Measurements from ENCODE around the gene OPRM1. TPM values are rescaled to one million over a fixed set of nuclear protein-coding genes. Genes with fewer than 3 reads are reported as not detected.

The OPRM1 gene
- polyA plus RNA-seq, 1 donor (not counting 4 experiments of a cell fraction or from before 2014, with no cell fraction given), result not detected

DNA sequence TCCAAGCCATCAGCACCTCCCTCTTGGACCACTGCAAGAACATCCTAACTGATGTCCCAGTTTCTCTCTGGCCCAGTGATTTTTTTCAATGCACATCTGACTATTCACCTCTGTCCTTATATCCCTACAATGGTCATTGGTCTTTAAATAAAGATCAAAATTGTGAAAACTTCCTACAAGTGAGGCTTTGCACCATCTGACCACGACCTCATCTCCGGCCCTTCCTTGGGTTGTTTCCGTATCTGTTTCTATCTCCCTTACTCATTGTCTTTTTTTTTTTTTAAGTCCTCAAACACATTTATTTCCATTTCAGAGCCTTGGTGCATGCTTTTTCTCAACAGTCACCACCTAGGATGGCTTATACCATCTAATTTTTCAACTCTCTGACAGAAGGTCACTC is 229.4 kb downstream of the OPRM1 start:
- H3K79me2 ChIP-seq (ENCODE audit: control insufficient read depth, insufficient read depth, low read length), result no peaks in the 10 kb centered on the region
- no peak overlapping the region for H3K4me2 ChIP-seq (ENCODE audit: control insufficient read depth, extremely low read depth, insufficient read depth, low read depth, low read length)
- no peaks in the 10 kb centered on the region for H3K4me1 ChIP-seq (ENCODE audit: control insufficient read depth, extremely low read depth, insufficient read depth, low read length)
- no peaks in the 10 kb centered on the region for H4K20me1 ChIP-seq (ENCODE audit: control insufficient read depth, extremely low read depth, insufficient read depth, low read length)
- FAIRE-seq (no peak), DNase-seq (ENCODE audit: low read depth, low spot score) (no peak)
- H3K27me3 ChIP-seq (ENCODE audit: control insufficient read depth, extremely low read depth, insufficient read depth, low read length), result no peaks in the 10 kb centered on the region
- TF ChIP-seq, protein P1, sequence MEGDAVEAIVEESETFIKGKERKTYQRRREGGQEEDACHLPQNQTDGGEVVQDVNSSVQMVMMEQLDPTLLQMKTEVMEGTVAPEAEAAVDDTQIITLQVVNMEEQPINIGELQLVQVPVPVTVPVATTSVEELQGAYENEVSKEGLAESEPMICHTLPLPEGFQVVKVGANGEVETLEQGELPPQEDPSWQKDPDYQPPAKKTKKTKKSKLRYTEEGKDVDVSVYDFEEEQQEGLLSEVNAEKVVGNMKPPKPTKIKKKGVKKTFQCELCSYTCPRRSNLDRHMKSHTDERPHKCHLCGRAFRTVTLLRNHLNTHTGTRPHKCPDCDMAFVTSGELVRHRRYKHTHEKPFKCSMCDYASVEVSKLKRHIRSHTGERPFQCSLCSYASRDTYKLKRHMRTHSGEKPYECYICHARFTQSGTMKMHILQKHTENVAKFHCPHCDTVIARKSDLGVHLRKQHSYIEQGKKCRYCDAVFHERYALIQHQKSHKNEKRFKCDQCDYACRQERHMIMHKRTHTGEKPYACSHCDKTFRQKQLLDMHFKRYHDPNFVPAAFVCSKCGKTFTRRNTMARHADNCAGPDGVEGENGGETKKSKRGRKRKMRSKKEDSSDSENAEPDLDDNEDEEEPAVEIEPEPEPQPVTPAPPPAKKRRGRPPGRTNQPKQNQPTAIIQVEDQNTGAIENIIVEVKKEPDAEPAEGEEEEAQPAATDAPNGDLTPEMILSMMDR (optimal IDR thresholded peaks at IDR 0.05 in 1 of 3, IDR thresholded peaks at IDR 0.05 in 1 of 3, conservative IDR thresholded peaks at IDR 0.05 in 1 of 3; ENCODE audit: extremely low read depth in 1 of 3, insufficient read depth in 2 of 3, low read length in 3 of 3), result no peak
- no peak for TF ChIP-seq EZH2 (IDR thresholded peaks at IDR 0.05; ENCODE audit: low read length)
- H3K36me3 ChIP-seq (ENCODE audit: control insufficient read depth in 2 of 2, extremely low read depth in 1 of 2, insufficient read depth in 2 of 2, low read length in 2 of 2), result no peaks in the 10 kb centered on the region
- H3K9ac ChIP-seq (ENCODE audit: control insufficient read depth, extremely low read depth, insufficient read depth, low read length), result no peak overlapping the region
- no peaks in the 10 kb centered on the region for H3K9me1 ChIP-seq (ENCODE audit: control insufficient read depth, extremely low read depth, insufficient read depth, low read length)
- no peaks in the 10 kb centered on the region for H3K9me3 ChIP-seq (ENCODE audit: control insufficient read depth, low read depth, low read length)
- no peak overlapping the region for H3K27ac ChIP-seq (ENCODE audit: control insufficient read depth, insufficient read depth, low read length)
- H2AFZ ChIP-seq (ENCODE audit: control insufficient read depth, low read length), result no peak overlapping the region
- dilution Hi-C loops (cut with MboI; ENCODE audit: extremely low pct_ligation_motif_present, low sequenced_read_pairs), result no loop called here
- no peak overlapping the region for H3K4me3 ChIP-seq (ENCODE audit: control insufficient read depth in 2 of 3, extremely low read depth in 1 of 3, insufficient read depth in 2 of 3, low read depth in 1 of 3, low read length in 3 of 3)

DNA sequence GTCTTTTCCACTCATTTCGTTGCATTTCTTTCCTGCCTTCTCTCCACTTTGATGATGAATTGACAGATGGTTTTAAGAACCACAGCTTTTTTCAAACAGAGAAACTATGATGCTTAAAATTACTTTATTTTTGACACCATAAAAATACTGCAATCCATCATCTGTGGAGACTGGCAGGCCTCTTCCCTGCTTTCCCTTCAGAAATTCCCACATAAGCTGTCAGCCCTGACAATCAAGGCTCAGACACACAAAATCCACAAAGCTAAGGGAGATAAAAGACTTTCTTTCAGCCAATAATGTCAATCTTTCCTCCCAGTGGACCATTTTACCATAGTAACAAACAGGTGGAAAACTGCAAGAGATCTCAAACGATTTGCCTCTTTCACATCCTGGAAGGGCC is 235.1 kb downstream of the OPRM1 start:
- H3K9me3 ChIP-seq (ENCODE audit: control insufficient read depth, low read depth, low read length), result no peaks in the 10 kb centered on the region
- no peaks in the 10 kb centered on the region for H3K9me1 ChIP-seq (ENCODE audit: control insufficient read depth, extremely low read depth, insufficient read depth, low read length)
- H3K36me3 ChIP-seq (ENCODE audit: control insufficient read depth in 2 of 2, extremely low read depth in 1 of 2, insufficient read depth in 2 of 2, low read length in 2 of 2), result no peaks in the 10 kb centered on the region
- no peaks in the 10 kb centered on the region for H3K27me3 ChIP-seq (ENCODE audit: control insufficient read depth, extremely low read depth, insufficient read depth, low read length)
- no peaks in the 10 kb centered on the region for H3K4me1 ChIP-seq (ENCODE audit: control insufficient read depth, extremely low read depth, insufficient read depth, low read length)
- no peak overlapping the region for H3K4me3 ChIP-seq (ENCODE audit: control insufficient read depth in 2 of 3, extremely low read depth in 1 of 3, insufficient read depth in 2 of 3, low read depth in 1 of 3, low read length in 3 of 3)
- H2AFZ ChIP-seq (ENCODE audit: control insufficient read depth, low read length), result no peak overlapping the region
- no peak overlapping the region for H3K27ac ChIP-seq (ENCODE audit: control insufficient read depth, insufficient read depth, low read length)
- DNase-seq (ENCODE audit: low read depth, low spot score), result no peak
- H4K20me1 ChIP-seq (ENCODE audit: control insufficient read depth, extremely low read depth, insufficient read depth, low read length), result no peaks in the 10 kb centered on the region
- H3K9ac ChIP-seq (ENCODE audit: control insufficient read depth, extremely low read depth, insufficient read depth, low read length), result no peak overlapping the region
- dilution Hi-C loops (cut with MboI; ENCODE audit: extremely low pct_ligation_motif_present, low sequenced_read_pairs), result no loop called here
- TF ChIP-seq, protein P1 (optimal IDR thresholded peaks at IDR 0.05 in 1 of 3, IDR thresholded peaks at IDR 0.05 in 1 of 3, conservative IDR thresholded peaks at IDR 0.05 in 1 of 3; ENCODE audit: extremely low read depth in 1 of 3, insufficient read depth in 2 of 3, low read length in 3 of 3), result no peak
- TF ChIP-seq EZH2 (IDR thresholded peaks at IDR 0.05; ENCODE audit: low read length), result no peak
- FAIRE-seq, result no peak
- H3K4me2 ChIP-seq (ENCODE audit: control insufficient read depth, extremely low read depth, insufficient read depth, low read depth, low read length), result no peak overlapping the region
- no peaks in the 10 kb centered on the region for H3K79me2 ChIP-seq (ENCODE audit: control insufficient read depth, insufficient read depth, low read length)
